RWPE2 (cell line): ENCODE measurements around the gene CMSS1.

ENCODE experiments used
- ATAC-seq: fragments of 200-7000 bp; cut with Tn5 transposase; 3 replicates; pipeline ENCODE4 v1.9.1; 2021; ENCODE audit warnings: low read depth
- DNase-seq: peaks from one replicate; pipeline ENCODE4 v3.0.0-alpha.2; 2020; ENCODE audit warnings: low spot score
- H3K27ac ChIP-seq: fragments of 450-650 bp; 2 replicates; pipeline ENCODE4 v1.5.1; 2017; ENCODE audit warnings: mild to moderate bottlenecking; ENCODE audit not compliant: poor library complexity, severe bottlenecking
- H3K27me3 ChIP-seq: fragments of 250-450 bp; sonication (Bioruptor Pico); 2 replicates; pipeline ENCODE4 v1.5.1; 2021; ENCODE audit warnings: mild to moderate bottlenecking, moderate library complexity; ENCODE audit not compliant: insufficient read depth, poor library complexity, severe bottlenecking
- H3K36me3 ChIP-seq: fragments of 250-450 bp; sonication (Bioruptor Pico); 2 replicates; pipeline ENCODE4 v1.5.1; 2020; ENCODE audit warnings: low read depth, mild to moderate bottlenecking, moderate library complexity
- H3K4me1 ChIP-seq: fragments of 250-450 bp; sonication (Bioruptor Pico); 2 replicates; pipeline ENCODE4 v1.5.1; 2021; ENCODE audit warnings: mild to moderate bottlenecking, moderate library complexity; ENCODE audit not compliant: insufficient read depth, poor library complexity, severe bottlenecking
- H3K4me3 ChIP-seq: fragments of 250-450 bp; sonication (Bioruptor Pico); 2 replicates; pipeline ENCODE4 v1.5.1; 2021; ENCODE audit warnings: mild to moderate bottlenecking, moderate library complexity; ENCODE audit not compliant: severe bottlenecking
- H3K9me3 ChIP-seq: fragments of 250-450 bp; sonication (Bioruptor Pico); 2 replicates; pipeline ENCODE4 v1.5.1; 2021; ENCODE audit warnings: mild to moderate bottlenecking, moderate library complexity; ENCODE audit not compliant: severe bottlenecking
- TF ChIP-seq, protein P1 (sequence below): fragments of 450-650 bp; IDR thresholded peaks from one replicate; pipeline ENCODE4 v1.5.1; 2017; ENCODE audit warnings: mild to moderate bottlenecking, moderate library complexity; ENCODE audit not compliant: poor library complexity, severe bottlenecking

CMSS1 gene

DNA sequence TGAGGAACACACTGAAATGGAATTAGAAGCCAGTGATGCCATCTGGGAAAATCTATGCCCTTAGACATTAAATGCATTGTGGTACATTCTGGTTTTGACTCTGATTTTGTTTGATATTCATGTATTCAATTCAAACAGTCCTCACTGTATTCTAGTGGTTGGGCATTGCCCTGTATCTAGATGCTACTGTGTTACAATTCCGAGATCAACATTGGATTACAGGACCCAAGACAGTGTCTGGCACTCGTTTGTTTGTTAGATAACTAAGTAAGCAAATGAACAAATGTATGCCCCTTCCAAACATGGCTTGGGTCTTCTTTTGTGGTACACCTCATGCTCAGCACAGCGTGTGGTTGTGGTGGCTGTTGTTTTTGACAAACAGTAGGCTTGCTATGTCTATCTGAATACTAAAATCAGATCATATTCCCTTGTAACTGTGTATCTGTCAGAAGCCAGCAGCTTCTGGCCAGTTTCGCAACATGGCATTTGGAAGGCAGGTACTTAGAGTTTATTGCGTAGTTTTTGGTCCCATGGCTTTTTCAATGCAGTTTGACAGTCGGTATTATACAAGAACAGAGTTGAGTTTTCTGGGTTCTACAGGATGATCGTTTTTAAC is 290.9 kb downstream of the CMSS1 start:
- DNase-seq (no peak), ATAC-seq (no peak)
- Histone ChIP-seq H3K36me3 (no peaks in the 10 kb centered on the region), H3K27ac (peak overlapping the region; percentile 75), H3K4me1 (peaks cover 37% of the 10 kb centered on the region), H3K9me3 (no peaks in the 10 kb centered on the region), H3K4me3 (no peak overlapping the region), H3K27me3 (no peaks in the 10 kb centered on the region)
- TF ChIP-seq, protein P1, sequence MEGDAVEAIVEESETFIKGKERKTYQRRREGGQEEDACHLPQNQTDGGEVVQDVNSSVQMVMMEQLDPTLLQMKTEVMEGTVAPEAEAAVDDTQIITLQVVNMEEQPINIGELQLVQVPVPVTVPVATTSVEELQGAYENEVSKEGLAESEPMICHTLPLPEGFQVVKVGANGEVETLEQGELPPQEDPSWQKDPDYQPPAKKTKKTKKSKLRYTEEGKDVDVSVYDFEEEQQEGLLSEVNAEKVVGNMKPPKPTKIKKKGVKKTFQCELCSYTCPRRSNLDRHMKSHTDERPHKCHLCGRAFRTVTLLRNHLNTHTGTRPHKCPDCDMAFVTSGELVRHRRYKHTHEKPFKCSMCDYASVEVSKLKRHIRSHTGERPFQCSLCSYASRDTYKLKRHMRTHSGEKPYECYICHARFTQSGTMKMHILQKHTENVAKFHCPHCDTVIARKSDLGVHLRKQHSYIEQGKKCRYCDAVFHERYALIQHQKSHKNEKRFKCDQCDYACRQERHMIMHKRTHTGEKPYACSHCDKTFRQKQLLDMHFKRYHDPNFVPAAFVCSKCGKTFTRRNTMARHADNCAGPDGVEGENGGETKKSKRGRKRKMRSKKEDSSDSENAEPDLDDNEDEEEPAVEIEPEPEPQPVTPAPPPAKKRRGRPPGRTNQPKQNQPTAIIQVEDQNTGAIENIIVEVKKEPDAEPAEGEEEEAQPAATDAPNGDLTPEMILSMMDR: no peak

DNA sequence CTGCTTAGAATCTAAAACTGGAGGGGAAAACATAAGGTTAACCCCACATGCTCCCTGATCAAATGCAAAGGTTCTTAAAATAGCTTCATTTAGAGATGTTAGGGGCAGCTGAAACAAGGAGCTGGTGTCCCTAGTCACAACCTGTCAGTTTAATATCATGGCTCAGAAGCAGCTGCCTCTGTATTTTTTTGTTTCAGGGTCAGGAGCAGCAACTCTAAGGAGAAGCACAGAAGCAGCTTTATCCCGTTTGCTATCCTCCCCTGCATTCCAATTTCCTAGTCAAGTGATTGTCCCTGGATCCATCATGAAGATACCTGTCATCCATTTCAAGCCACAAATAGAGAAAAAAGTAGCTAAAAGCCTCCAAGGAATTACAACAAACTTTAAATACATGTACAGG is 292.5 kb downstream of the CMSS1 start:
- no peak for DNase-seq
- Histone ChIP-seq H3K4me3 (no peak overlapping the region), H3K9me3 (no peaks in the 10 kb centered on the region), H3K27me3 (no peaks in the 10 kb centered on the region), H3K4me1 (peaks cover 33% of the 10 kb centered on the region), H3K27ac (no peak overlapping the region), H3K36me3 (no peaks in the 10 kb centered on the region)
- no peak for ATAC-seq
- TF ChIP-seq, protein P1: no peak

DNA sequence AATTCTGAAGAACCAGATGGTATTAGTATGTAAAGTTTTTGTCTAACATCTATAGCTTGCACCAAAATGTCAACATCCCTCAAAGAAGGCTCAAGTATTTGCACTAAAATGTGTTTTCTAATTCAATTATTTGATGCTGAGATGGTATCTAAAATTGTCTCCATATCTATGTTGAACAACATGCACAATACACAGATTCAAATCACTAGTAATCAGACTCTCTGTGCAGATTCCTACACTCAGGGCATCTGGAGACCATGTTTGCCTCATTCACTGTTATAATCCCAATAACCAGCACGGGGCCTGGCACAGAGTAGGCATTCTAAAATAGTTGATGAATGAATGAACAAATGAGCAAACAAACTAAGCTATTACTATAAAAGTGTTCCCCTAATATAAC is 294.1 kb downstream of the CMSS1 start:
- H3K4me3 ChIP-seq: no peak overlapping the region

GRCh38 chr3:100113723-100114412 is 296.2 kb downstream of the CMSS1 start:
- Histone ChIP-seq H3K36me3 (no peaks in the 10 kb centered on the region), H3K27ac (no peak overlapping the region), H3K9me3 (no peaks in the 10 kb centered on the region), H3K4me3 (no peak overlapping the region), H3K4me1 (no peaks in the 10 kb centered on the region), H3K27me3 (no peaks in the 10 kb centered on the region)
- ATAC-seq: peak; percentile 67
- DNase-seq: no peak
- TF ChIP-seq, protein P1: no peak

More for the DNA sequence above, 294.1 kb downstream of the CMSS1 start:
- Histone ChIP-seq H3K9me3 (no peaks in the 10 kb centered on the region), H3K4me1 (peaks cover 17% of the 10 kb centered on the region), H3K36me3 (no peaks in the 10 kb centered on the region), H3K27me3 (no peaks in the 10 kb centered on the region), H3K27ac (no peak overlapping the region)
- DNase-seq (no peak), ATAC-seq (no peak)
- TF ChIP-seq, protein P1: no peak
